HEK293 (cell line): ENCODE measurements around the gene USP5.

Source experiments
- BCL11B ChIP-seq: fragments of 450-650 bp; formaldehyde crosslinking; IDR thresholded peaks from 2 replicates; pipeline ENCODE4 v1.5.1; 2016; ENCODE audit warnings: low read depth, missing biosample characterization, missing genetic modification characterization
- KLF7 ChIP-seq: fragments of 450-650 bp; formaldehyde crosslinking; IDR thresholded peaks from 2 replicates; pipeline ENCODE4 v1.5.1; 2016; ENCODE audit warnings: missing biosample characterization, missing genetic modification characterization, borderline replicate concordance
- MZF1 ChIP-seq: fragments of 450-650 bp; formaldehyde crosslinking; IDR thresholded peaks from 2 replicates; pipeline ENCODE4 v1.5.1; 2017; ENCODE audit warnings: missing biosample characterization, missing genetic modification characterization, borderline replicate concordance
- REPIN1 ChIP-seq: fragments of 450-650 bp; formaldehyde crosslinking; IDR thresholded peaks from 2 replicates; pipeline ENCODE4 v1.5.1; 2017; ENCODE audit warnings: missing biosample characterization, missing genetic modification characterization, low read depth
- SP2 ChIP-seq: fragments of 450-650 bp; formaldehyde crosslinking; IDR thresholded peaks from 2 replicates; pipeline ENCODE4 v1.5.1; 2016; ENCODE audit warnings: missing biosample characterization, missing genetic modification characterization
- SP7 ChIP-seq: fragments of 450-650 bp; formaldehyde crosslinking; IDR thresholded peaks from 2 replicates; pipeline ENCODE4 v1.5.1; 2016; ENCODE audit warnings: missing biosample characterization, missing genetic modification characterization
- YY2 ChIP-seq: fragments of 450-650 bp; formaldehyde crosslinking; IDR thresholded peaks from 2 replicates; pipeline ENCODE4 v1.5.1; 2016; ENCODE audit warnings: missing biosample characterization, missing genetic modification characterization
- ZBTB11 ChIP-seq: fragments of 450-650 bp; formaldehyde crosslinking; conservative IDR thresholded peaks from 2 replicates; pipeline ENCODE4 v1.5.1; 2016; ENCODE audit warnings: low read depth, missing biosample characterization, missing genetic modification characterization
- ZBTB20 ChIP-seq: fragments of 450-650 bp; formaldehyde crosslinking; IDR thresholded peaks from 2 replicates; pipeline ENCODE4 v1.5.1; 2016; ENCODE audit warnings: missing biosample characterization, missing genetic modification characterization
- ZBTB7A ChIP-seq: fragments of 450-650 bp; formaldehyde crosslinking; IDR thresholded peaks from 2 replicates; pipeline ENCODE4 v1.5.1; 2016; ENCODE audit warnings: low read depth, missing biosample characterization, missing genetic modification characterization
- ZFP37 ChIP-seq: fragments of 450-650 bp; formaldehyde crosslinking; IDR thresholded peaks from 2 replicates; pipeline ENCODE4 v1.5.1; 2016; ENCODE audit warnings: missing biosample characterization, missing genetic modification characterization
- ZNF148 ChIP-seq: fragments of 450-650 bp; formaldehyde crosslinking; IDR thresholded peaks from 2 replicates; pipeline ENCODE4 v1.5.0; 2017; ENCODE audit warnings: missing biosample characterization, missing genetic modification characterization, borderline replicate concordance
- ZNF157 ChIP-seq: fragments of 450-650 bp; formaldehyde crosslinking; IDR thresholded peaks from 2 replicates; pipeline ENCODE4 v1.5.1; 2016; ENCODE audit warnings: missing biosample characterization, missing genetic modification characterization
- ZNF169 ChIP-seq: fragments of 450-650 bp; formaldehyde crosslinking; IDR thresholded peaks from 2 replicates; pipeline ENCODE4 v1.5.1; 2016; ENCODE audit warnings: missing biosample characterization, missing genetic modification characterization
- ZNF211 ChIP-seq: fragments of 450-650 bp; formaldehyde crosslinking; IDR thresholded peaks from 2 replicates; pipeline ENCODE4 v1.5.1; 2016; ENCODE audit warnings: low read depth, missing biosample characterization, missing genetic modification characterization
- ZNF362 ChIP-seq: fragments of 450-650 bp; formaldehyde crosslinking; IDR thresholded peaks from 2 replicates; pipeline ENCODE4 v1.5.1; 2016; ENCODE audit warnings: missing biosample characterization, missing genetic modification characterization
- ZNF37A ChIP-seq: fragments of 450-650 bp; IDR thresholded peaks from 2 replicates; pipeline ENCODE4 v1.5.1; 2018; ENCODE audit warnings: missing biosample characterization, missing genetic modification characterization
- ZNF580 ChIP-seq: fragments of 450-650 bp; formaldehyde crosslinking; IDR thresholded peaks from 2 replicates; pipeline ENCODE4 v1.5.1; 2016; ENCODE audit warnings: missing biosample characterization, missing genetic modification characterization
- ZNF610 ChIP-seq: fragments of 450-650 bp; formaldehyde crosslinking; IDR thresholded peaks from 2 replicates; pipeline ENCODE4 v1.5.1; 2016; ENCODE audit warnings: missing biosample characterization, missing genetic modification characterization, borderline replicate concordance
- ZNF639 ChIP-seq: fragments of 450-650 bp; formaldehyde crosslinking; IDR thresholded peaks from 2 replicates; pipeline ENCODE4 v1.5.1; 2016; ENCODE audit warnings: missing biosample characterization, missing genetic modification characterization
- ZNF670 ChIP-seq: fragments of 450-650 bp; formaldehyde crosslinking; IDR thresholded peaks from 2 replicates; pipeline ENCODE4 v1.5.1; 2016; ENCODE audit warnings: missing biosample characterization, missing genetic modification characterization, low read depth
- ZNF692 ChIP-seq: fragments of 450-650 bp; formaldehyde crosslinking; IDR thresholded peaks from 2 replicates; pipeline ENCODE4 v1.5.1; 2016; ENCODE audit warnings: missing biosample characterization, missing genetic modification characterization
- ZNF768 ChIP-seq: fragments of 450-650 bp; formaldehyde crosslinking; IDR thresholded peaks from 2 replicates; pipeline ENCODE4 v1.5.1; 2018; ENCODE audit warnings: missing biosample characterization, mild to moderate bottlenecking, missing genetic modification characterization
- ZSCAN18 ChIP-seq: fragments of 450-650 bp; formaldehyde crosslinking; IDR thresholded peaks from 2 replicates; pipeline ENCODE4 v1.5.1; 2016; ENCODE audit warnings: missing biosample characterization, missing genetic modification characterization

USP5 gene

GRCh38 chr12:6817662-6818157 lies 34.2 kb upstream of the USP5 start (continued):
- TF ChIP-seq ZNF362 (tag by site-specific recombination): no peak
- 0 out of 2 replicates have a peak, but pooled peaks have one; percentile 15 for TF ChIP-seq YY2 (tag by site-specific recombination)
- no peak for TF ChIP-seq SP2 (tag by site-specific recombination)
- no peak for TF ChIP-seq ZNF768 (tag by site-specific recombination)
- no peak for TF ChIP-seq SP7 (tag by site-specific recombination)
- TF ChIP-seq KLF7 (tag by site-specific recombination): no peak
- no peak for TF ChIP-seq ZNF580 (tag by site-specific recombination)
- TF ChIP-seq ZNF610: no peak
- TF ChIP-seq ZNF639 (tag by site-specific recombination): no peak
- TF ChIP-seq ZNF692 (tag by site-specific recombination): no peak
- TF ChIP-seq ZBTB7A: no peak
- 0 out of 2 replicates have a peak, but pooled peaks have one; percentile 66 for TF ChIP-seq ZNF148 (tag by site-specific recombination)
- TF ChIP-seq ZNF169 (tag by site-specific recombination): no peak; the same call in 1 of the 2 replicates
- TF ChIP-seq ZSCAN18 (tag by site-specific recombination): no peak
- TF ChIP-seq BCL11B (tag by site-specific recombination): no peak
- no peak for TF ChIP-seq REPIN1 (tag by site-specific recombination)
- no peak for TF ChIP-seq ZFP37 (tag by site-specific recombination)
- TF ChIP-seq ZBTB20: no peak
- no peak for TF ChIP-seq ZNF37A (tag by site-specific recombination)
- TF ChIP-seq MZF1: no peak
- TF ChIP-seq ZBTB11 (tag by site-specific recombination): no peak
- no peak for TF ChIP-seq ZNF211 (tag by site-specific recombination)
- peak; percentile 44; the same call in 1 of the 2 replicates for TF ChIP-seq ZNF157 (tag by site-specific recombination)
- no peak for TF ChIP-seq ZNF670 (tag by site-specific recombination)
